ENCODE results near the gene ZBTB1.

- TF ChIP-seq POLR2AphosphoS5 (IDR thresholded peaks at IDR 0.05): no peak
- TF ChIP-seq CTCF (IDR thresholded peaks at IDR 0.05): no peak
- TF ChIP-seq POLR2A (IDR thresholded peaks at IDR 0.05): no peak
These were observed 57.9 kb downstream of the ZBTB1 start for GRCh38 chr14:64562436-64562835.

Measured in breast epithelium (tissue), 3 donors.